BJ (cell line): ENCODE measurements around the gene ALCAM. TPM values are rescaled to one million over a fixed set of nuclear protein-coding genes. Genes with fewer than 3 reads are reported as not detected.
A peak's percentile ranks its signal among the peaks of the same experiment; 100 is the strongest.

Experiments
- CTCF ChIA-PET: fragments of 350-600 bp; formaldehyde crosslinking; extraction: SDS; loops from one replicate; lab custom pipeline; 2021; ENCODE audit warnings: antibody characterized with exemption, inconsistent platforms; lab: Yijun Ruan, JAX
- POLR2A ChIA-PET: fragments of 300-600 bp; sonication (Branson Sonifier 250); formaldehyde crosslinking; extraction: SDS; loops from one replicate; lab custom pipeline; 2021; ENCODE audit warnings: antibody characterized with exemption; lab: Charles Lee
- DNase-seq: peaks from one replicate; pipeline ENCODE4 v3.0.0-alpha.2; 2011; ENCODE audit warnings: low read depth
- H3K27me3 ChIP-seq: 2 replicates; pipeline ENCODE4 v1.6.0; 2011; ENCODE audit warnings: low read length; ENCODE audit not compliant: control insufficient read depth, insufficient read depth
- H3K36me3 ChIP-seq: 2 replicates; pipeline ENCODE4 v1.5.1; 2011; ENCODE audit warnings: low read length; ENCODE audit not compliant: control insufficient read depth, insufficient read depth
- H3K4me3 ChIP-seq: 2 replicates; pipeline ENCODE4 v1.5.1; 2011; ENCODE audit warnings: low read depth, mild to moderate bottlenecking, control low read depth, low read length
- polyA plus RNA-seq: library from polyadenylated mRNA; depleted of rRNA; stranded (reverse); fragments of >200 nt; gene quantifications from 2 replicates; pipeline ENCODE4 v1.2.3, GENCODE V29; 2011
- TF ChIP-seq, protein P1 (sequence below): IDR thresholded peaks from 2 replicates; pipeline ENCODE4 v1.5.1; 2011; ENCODE audit warnings: low read depth, mild to moderate bottlenecking, control low read depth, inconsistent platforms, low read length, moderate library complexity; ENCODE audit not compliant: insufficient read depth

Gene ALCAM
- polyA plus RNA-seq, 1 experiment: 89.5 TPM

GRCh38 chr3:105466495-105467404 is 100.0 kb downstream of the ALCAM start:
- TF ChIP-seq, protein P1, sequence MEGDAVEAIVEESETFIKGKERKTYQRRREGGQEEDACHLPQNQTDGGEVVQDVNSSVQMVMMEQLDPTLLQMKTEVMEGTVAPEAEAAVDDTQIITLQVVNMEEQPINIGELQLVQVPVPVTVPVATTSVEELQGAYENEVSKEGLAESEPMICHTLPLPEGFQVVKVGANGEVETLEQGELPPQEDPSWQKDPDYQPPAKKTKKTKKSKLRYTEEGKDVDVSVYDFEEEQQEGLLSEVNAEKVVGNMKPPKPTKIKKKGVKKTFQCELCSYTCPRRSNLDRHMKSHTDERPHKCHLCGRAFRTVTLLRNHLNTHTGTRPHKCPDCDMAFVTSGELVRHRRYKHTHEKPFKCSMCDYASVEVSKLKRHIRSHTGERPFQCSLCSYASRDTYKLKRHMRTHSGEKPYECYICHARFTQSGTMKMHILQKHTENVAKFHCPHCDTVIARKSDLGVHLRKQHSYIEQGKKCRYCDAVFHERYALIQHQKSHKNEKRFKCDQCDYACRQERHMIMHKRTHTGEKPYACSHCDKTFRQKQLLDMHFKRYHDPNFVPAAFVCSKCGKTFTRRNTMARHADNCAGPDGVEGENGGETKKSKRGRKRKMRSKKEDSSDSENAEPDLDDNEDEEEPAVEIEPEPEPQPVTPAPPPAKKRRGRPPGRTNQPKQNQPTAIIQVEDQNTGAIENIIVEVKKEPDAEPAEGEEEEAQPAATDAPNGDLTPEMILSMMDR: no peak
- CTCF ChIA-PET: interaction anchor here (0.8 to 1.1 kb wide), 2 partner anchors 9 to 66 kb away, joined by 3 read pairs; no protein-coding TSS in a partner anchor
- Histone ChIP-seq H3K36me3 (no peaks in the 10 kb centered on the region), H3K27me3 (no peaks in the 10 kb centered on the region), H3K4me3 (no peak overlapping the region)
- POLR2A ChIA-PET: no interaction called here
- no peak for DNase-seq

DNA sequence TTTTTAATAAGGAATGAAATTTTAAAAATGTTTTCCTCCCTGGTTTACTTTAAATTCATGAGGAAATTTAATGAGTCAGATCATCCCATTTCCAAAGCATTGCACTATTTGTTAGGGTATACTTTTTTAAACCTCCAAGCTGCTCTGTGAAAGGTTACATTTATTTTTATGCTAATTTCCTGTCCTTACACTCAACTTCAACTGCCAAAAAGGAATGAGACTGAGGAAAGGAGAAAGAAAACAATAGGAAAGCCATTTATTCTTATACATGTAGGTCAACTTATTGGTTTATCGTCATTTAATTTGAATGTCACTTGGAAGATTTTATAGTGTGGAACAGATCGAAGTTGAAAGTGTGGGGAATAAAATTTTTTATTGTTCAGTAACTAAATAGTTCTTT is 104.1 kb downstream of the ALCAM start:
- Histone ChIP-seq H3K4me3 (no peak overlapping the region), H3K36me3 (no peaks in the 10 kb centered on the region), H3K27me3 (no peaks in the 10 kb centered on the region)
- no peak for DNase-seq
- ChIA-PET POLR2A (interaction anchor here (0.6 kb wide), 1 partner anchor 111 kb away, joined by 3 read pairs; no protein-coding TSS in a partner anchor), CTCF (no interaction called here)
- TF ChIP-seq, protein P1: no peak

- H3K27me3 ChIP-seq: no peaks in the 10 kb centered on the region
- TF ChIP-seq, protein P1: no peak
- ChIA-PET POLR2A (interaction anchor here (0.5 to 0.6 kb wide), 2 partner anchors 26 to 108 kb away, joined by 3 to 5 read pairs; no protein-coding TSS in a partner anchor), CTCF (interaction anchor here (0.9 kb wide), 1 partner anchor 105 kb away, joined by 3 read pairs; no protein-coding TSS in a partner anchor)
- no peaks in the 10 kb centered on the region for H3K36me3 ChIP-seq
- peak; percentile 52 for DNase-seq
- H3K4me3 ChIP-seq: no peak overlapping the region
These were observed 107.0 kb downstream of the ALCAM start for GRCh38 chr3:105473521-105474223.

GRCh38 chr3:105480768-105481167 is 114.1 kb downstream of the ALCAM start:
- Histone ChIP-seq H3K4me3 (no peak overlapping the region), H3K36me3 (no peaks in the 10 kb centered on the region), H3K27me3 (no peaks in the 10 kb centered on the region)
- CTCF ChIA-PET: no interaction called here
- TF ChIP-seq, protein P1: no peak
- POLR2A ChIA-PET: no interaction called here
- no peak for DNase-seq

GRCh38 chr3:105483476-105483875 is 116.8 kb downstream of the ALCAM start:
- H3K4me3 ChIP-seq: no peak overlapping the region
- no peaks in the 10 kb centered on the region for H3K36me3 ChIP-seq
- POLR2A ChIA-PET: no interaction called here
- no peaks in the 10 kb centered on the region for H3K27me3 ChIP-seq
- CTCF ChIA-PET: interaction anchor here (0.5 to 1.1 kb wide), 2 partner anchors 16 to 116 kb away, joined by 3 read pairs; no protein-coding TSS in a partner anchor
- DNase-seq: no peak
- TF ChIP-seq, protein P1: no peak
